ENCODE results near the gene ZBTB43.

The ZBTB43 gene

GRCh38 chr9:126875756-126876510, 71.1 kb downstream of the ZBTB43 start:
- H3K79me2 ChIP-seq (ENCODE audit: insufficient read depth, low read length), result no peaks in the 10 kb centered on the region; the same call in none of the 2 replicates
- no peak overlapping the region for H3K4me2 ChIP-seq (ENCODE audit: insufficient read depth, low read length)
- no peaks in the 10 kb centered on the region for H3K9me3 ChIP-seq (ENCODE audit: insufficient read depth, low read length, severe bottlenecking)
- H3K9ac ChIP-seq (ENCODE audit: low read depth, low read length), result no peak overlapping the region
- no peak for DNase-seq
- ATAC-seq (ENCODE audit: insufficient read depth, low read depth), result no peak
- H2AFZ ChIP-seq (ENCODE audit: low read depth, low read length), result no peak overlapping the region
- H3K27me3 ChIP-seq (ENCODE audit: insufficient read depth, low read length, poor library complexity), result no peaks in the 10 kb centered on the region
- no peak overlapping the region for H3K4me3 ChIP-seq (ENCODE audit: low read depth in 1 of 2, low read length in 2 of 2)
- no peak overlapping the region for H3K27ac ChIP-seq (ENCODE audit: low read length)
- H3K36me3 ChIP-seq (ENCODE audit: insufficient read depth, low read length), result peaks cover 20% of the 10 kb centered on the region
- H4K20me1 ChIP-seq (ENCODE audit: insufficient read depth, low read length), result peaks cover 18% of the 10 kb centered on the region
- no peak for TF ChIP-seq EZH2 (IDR thresholded peaks at IDR 0.05; ENCODE audit: borderline replicate concordance, low read depth, low read length, severe bottlenecking)
- TF ChIP-seq, protein P1, sequence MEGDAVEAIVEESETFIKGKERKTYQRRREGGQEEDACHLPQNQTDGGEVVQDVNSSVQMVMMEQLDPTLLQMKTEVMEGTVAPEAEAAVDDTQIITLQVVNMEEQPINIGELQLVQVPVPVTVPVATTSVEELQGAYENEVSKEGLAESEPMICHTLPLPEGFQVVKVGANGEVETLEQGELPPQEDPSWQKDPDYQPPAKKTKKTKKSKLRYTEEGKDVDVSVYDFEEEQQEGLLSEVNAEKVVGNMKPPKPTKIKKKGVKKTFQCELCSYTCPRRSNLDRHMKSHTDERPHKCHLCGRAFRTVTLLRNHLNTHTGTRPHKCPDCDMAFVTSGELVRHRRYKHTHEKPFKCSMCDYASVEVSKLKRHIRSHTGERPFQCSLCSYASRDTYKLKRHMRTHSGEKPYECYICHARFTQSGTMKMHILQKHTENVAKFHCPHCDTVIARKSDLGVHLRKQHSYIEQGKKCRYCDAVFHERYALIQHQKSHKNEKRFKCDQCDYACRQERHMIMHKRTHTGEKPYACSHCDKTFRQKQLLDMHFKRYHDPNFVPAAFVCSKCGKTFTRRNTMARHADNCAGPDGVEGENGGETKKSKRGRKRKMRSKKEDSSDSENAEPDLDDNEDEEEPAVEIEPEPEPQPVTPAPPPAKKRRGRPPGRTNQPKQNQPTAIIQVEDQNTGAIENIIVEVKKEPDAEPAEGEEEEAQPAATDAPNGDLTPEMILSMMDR (IDR thresholded peaks at IDR 0.05; ENCODE audit: borderline replicate concordance, extremely low read depth, low read length, poor library complexity, severe bottlenecking), result no peak
- H3K4me1 ChIP-seq (ENCODE audit: insufficient read depth, low read length), result no peaks in the 10 kb centered on the region

DNA sequence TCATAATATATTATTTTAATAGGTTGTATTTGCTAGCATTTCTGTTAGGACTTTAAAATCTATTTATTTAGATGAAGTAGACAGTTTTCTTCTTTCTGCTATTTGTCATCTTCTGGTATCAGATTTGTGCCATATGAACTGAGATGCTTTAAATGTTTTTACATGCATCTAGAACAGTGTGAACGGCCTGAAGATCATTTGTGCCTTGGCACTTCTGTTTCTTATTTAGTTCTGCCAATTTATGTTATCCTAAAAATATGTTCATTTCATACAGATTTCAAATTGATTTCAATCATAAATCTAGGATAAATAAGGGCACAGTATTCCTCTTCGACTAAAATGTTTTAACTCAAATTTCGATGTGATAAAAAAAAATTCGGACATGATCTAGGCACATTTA, 71.7 kb downstream of the ZBTB43 start:
- Histone ChIP-seq H3K27ac (ENCODE audit: low read length) (no peak overlapping the region), H3K79me2 (ENCODE audit: insufficient read depth, low read length) (no peaks in the 10 kb centered on the region; the same call in none of the 2 replicates), H3K27me3 (ENCODE audit: insufficient read depth, low read length, poor library complexity) (no peaks in the 10 kb centered on the region), H3K9me3 (ENCODE audit: insufficient read depth, low read length, severe bottlenecking) (no peaks in the 10 kb centered on the region), H4K20me1 (ENCODE audit: insufficient read depth, low read length) (peaks cover 18% of the 10 kb centered on the region), H3K4me1 (ENCODE audit: insufficient read depth, low read length) (no peaks in the 10 kb centered on the region), H3K36me3 (ENCODE audit: insufficient read depth, low read length) (peaks cover 22% of the 10 kb centered on the region), H3K4me2 (ENCODE audit: insufficient read depth, low read length) (no peak overlapping the region), H2AFZ (ENCODE audit: low read depth, low read length) (no peak overlapping the region), H3K9ac (ENCODE audit: low read depth, low read length) (no peak overlapping the region), H3K4me3 (ENCODE audit: low read depth in 1 of 2, low read length in 2 of 2) (no peak overlapping the region)
- no peak for ATAC-seq (ENCODE audit: insufficient read depth, low read depth)
- TF ChIP-seq, protein P1 (IDR thresholded peaks at IDR 0.05; ENCODE audit: borderline replicate concordance, extremely low read depth, low read length, poor library complexity, severe bottlenecking), result no peak
- TF ChIP-seq EZH2 (IDR thresholded peaks at IDR 0.05; ENCODE audit: borderline replicate concordance, low read depth, low read length, severe bottlenecking), result no peak
- no peak for DNase-seq

DNA sequence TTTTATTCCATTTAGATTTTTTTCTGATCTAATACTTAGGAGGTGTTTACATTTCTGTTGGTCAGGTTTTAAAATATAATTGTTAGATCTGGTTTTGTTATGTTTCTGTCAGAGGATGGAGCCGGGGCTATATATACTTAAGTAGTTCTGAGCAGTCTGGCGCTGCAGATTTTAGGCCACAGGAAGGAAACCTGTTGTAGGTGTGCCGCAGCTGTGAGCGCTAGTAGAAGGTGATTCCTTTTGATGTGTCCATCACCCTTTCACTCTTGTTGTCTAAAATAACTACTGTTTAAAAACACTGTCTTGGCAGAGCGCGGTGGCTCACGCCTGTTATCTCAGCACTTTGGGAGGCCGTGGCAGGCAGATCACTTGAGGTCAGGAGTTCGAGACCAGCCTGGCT, 72.6 kb downstream of the ZBTB43 start:
- TF ChIP-seq, protein P1 (IDR thresholded peaks at IDR 0.05; ENCODE audit: borderline replicate concordance, extremely low read depth, low read length, poor library complexity, severe bottlenecking), result no peak
- TF ChIP-seq EZH2 (IDR thresholded peaks at IDR 0.05; ENCODE audit: borderline replicate concordance, low read depth, low read length, severe bottlenecking), result no peak
- Histone ChIP-seq H3K4me1 (ENCODE audit: insufficient read depth, low read length) (no peaks in the 10 kb centered on the region), H3K4me3 (ENCODE audit: low read depth in 1 of 2, low read length in 2 of 2) (no peak overlapping the region), H4K20me1 (ENCODE audit: insufficient read depth, low read length) (peaks cover 14% of the 10 kb centered on the region), H3K79me2 (ENCODE audit: insufficient read depth, low read length) (no peaks in the 10 kb centered on the region; the same call in none of the 2 replicates), H3K27ac (ENCODE audit: low read length) (no peak overlapping the region), H3K9me3 (ENCODE audit: insufficient read depth, low read length, severe bottlenecking) (no peaks in the 10 kb centered on the region), H3K4me2 (ENCODE audit: insufficient read depth, low read length) (no peak overlapping the region), H3K36me3 (ENCODE audit: insufficient read depth, low read length) (peaks cover 22% of the 10 kb centered on the region), H3K27me3 (ENCODE audit: insufficient read depth, low read length, poor library complexity) (no peaks in the 10 kb centered on the region), H2AFZ (ENCODE audit: low read depth, low read length) (no peak overlapping the region), H3K9ac (ENCODE audit: low read depth, low read length) (no peak overlapping the region)
- DNase-seq (no peak), ATAC-seq (ENCODE audit: insufficient read depth, low read depth) (no peak)
